Stimulated activated naive CD8-positive, alpha-beta T cell treated with anti-CD3 and anti-CD28 coated beads, Interleukin-15, Interleukin-2, amounts not matched to agents 100 ng/mL and 50 ng/mL, for 24 hours (primary cell): ENCODE measurements around the gene DTL.

Experiments used
- H3K27ac Mint-ChIP-seq: one replicate; pipeline ENCODE4 v1.8.0; 2021; ENCODE audit warnings: mild to moderate bottlenecking, mixed read lengths
- H3K27me3 Mint-ChIP-seq: one replicate; pipeline ENCODE4 v1.8.0; 2021; ENCODE audit warnings: mixed read lengths
- H3K36me3 Mint-ChIP-seq: one replicate; pipeline ENCODE4 v1.8.0; 2021; ENCODE audit warnings: low read depth, mixed read lengths
- H3K4me1 Mint-ChIP-seq: one replicate; pipeline ENCODE4 v1.8.0; 2021; ENCODE audit warnings: low read depth, mixed read lengths
- H3K4me3 Mint-ChIP-seq: one replicate; pipeline ENCODE4 v1.8.0; 2021; ENCODE audit warnings: mild to moderate bottlenecking, mixed read lengths
- H3K9me3 Mint-ChIP-seq: one replicate; pipeline ENCODE4 v1.8.0; 2021; ENCODE audit warnings: mixed read lengths

The DTL gene

GRCh38 chr1:212098310-212098709 is 62.8 kb downstream of the DTL start:
- Mint-ChIP-seq H3K36me3 (peaks cover 97% of the 10 kb centered on the region), H3K27me3 (no peaks in the 10 kb centered on the region), H3K4me1 (peaks cover 9% of the 10 kb centered on the region), H3K9me3 (peaks cover 26% of the 10 kb centered on the region), H3K27ac (no peak overlapping the region), H3K4me3 (no peak overlapping the region)

- no peak overlapping the region for H3K4me3 Mint-ChIP-seq
- H3K9me3 Mint-ChIP-seq, result peaks cover 23% of the 10 kb centered on the region
- peaks cover 9% of the 10 kb centered on the region for H3K4me1 Mint-ChIP-seq
- peaks cover 97% of the 10 kb centered on the region for H3K36me3 Mint-ChIP-seq
- no peaks in the 10 kb centered on the region for H3K27me3 Mint-ChIP-seq
- no peak overlapping the region for H3K27ac Mint-ChIP-seq
Observed at GRCh38 chr1:212098771-212099170, 63.2 kb downstream of the DTL start.

- Mint-ChIP-seq H3K4me3 (no peak overlapping the region), H3K4me1 (peaks cover 9% of the 10 kb centered on the region), H3K27ac (no peak overlapping the region), H3K36me3 (peaks cover 99% of the 10 kb centered on the region), H3K27me3 (no peaks in the 10 kb centered on the region), H3K9me3 (peaks cover 13% of the 10 kb centered on the region)
Observed at GRCh38 chr1:212101251-212101650, 65.7 kb downstream of the DTL start.

GRCh38 chr1:212101735-212102134 is 66.2 kb downstream of the DTL start:
- Mint-ChIP-seq H3K9me3 (peaks cover 9% of the 10 kb centered on the region), H3K36me3 (peaks cover 99% of the 10 kb centered on the region), H3K4me1 (peaks cover 9% of the 10 kb centered on the region), H3K27ac (peak overlapping the region; percentile 18), H3K4me3 (no peak overlapping the region), H3K27me3 (no peaks in the 10 kb centered on the region)

GRCh38 chr1:212104586-212105325 is 69.2 kb downstream of the DTL start:
- H3K9me3 Mint-ChIP-seq, result no peaks in the 10 kb centered on the region
- no peak overlapping the region for H3K27ac Mint-ChIP-seq
- H3K4me3 Mint-ChIP-seq, result no peak overlapping the region
- H3K36me3 Mint-ChIP-seq, result peaks cover 83% of the 10 kb centered on the region
- peaks cover 9% of the 10 kb centered on the region for H3K4me1 Mint-ChIP-seq
- H3K27me3 Mint-ChIP-seq, result no peaks in the 10 kb centered on the region

- H3K27me3 Mint-ChIP-seq, result no peaks in the 10 kb centered on the region
- no peak overlapping the region for H3K4me3 Mint-ChIP-seq
- peaks cover 6% of the 10 kb centered on the region for H3K4me1 Mint-ChIP-seq
- H3K9me3 Mint-ChIP-seq, result no peaks in the 10 kb centered on the region
- peaks cover 67% of the 10 kb centered on the region for H3K36me3 Mint-ChIP-seq
- H3K27ac Mint-ChIP-seq, result no peak overlapping the region
Observed at GRCh38 chr1:212106286-212106792, 70.8 kb downstream of the DTL start.

GRCh38 chr1:212107481-212107880 is 71.9 kb downstream of the DTL start:
- H3K27ac Mint-ChIP-seq, result no peak overlapping the region
- H3K27me3 Mint-ChIP-seq, result no peaks in the 10 kb centered on the region

GRCh38 chr1:212108187-212108586 is 72.6 kb downstream of the DTL start:
- Mint-ChIP-seq H3K27me3 (no peaks in the 10 kb centered on the region), H3K9me3 (no peaks in the 10 kb centered on the region), H3K36me3 (peaks cover 49% of the 10 kb centered on the region), H3K27ac (no peak overlapping the region), H3K4me3 (no peak overlapping the region), H3K4me1 (no peaks in the 10 kb centered on the region)

More at GRCh38 chr1:212107481-212107880, 71.9 kb downstream of the DTL start:
- Mint-ChIP-seq H3K36me3 (peaks cover 56% of the 10 kb centered on the region), H3K4me1 (no peaks in the 10 kb centered on the region), H3K9me3 (no peaks in the 10 kb centered on the region), H3K4me3 (no peak overlapping the region)

- no peaks in the 10 kb centered on the region for H3K4me1 Mint-ChIP-seq
- no peaks in the 10 kb centered on the region for H3K27me3 Mint-ChIP-seq
- peaks cover 41% of the 10 kb centered on the region for H3K36me3 Mint-ChIP-seq
- H3K27ac Mint-ChIP-seq, result no peak overlapping the region
- no peaks in the 10 kb centered on the region for H3K9me3 Mint-ChIP-seq
- no peak overlapping the region for H3K4me3 Mint-ChIP-seq
Observed at GRCh38 chr1:212108981-212109380, 73.4 kb downstream of the DTL start.

GRCh38 chr1:212109728-212110127 is 74.2 kb downstream of the DTL start:
- no peak overlapping the region for H3K27ac Mint-ChIP-seq
- no peaks in the 10 kb centered on the region for H3K27me3 Mint-ChIP-seq
- H3K9me3 Mint-ChIP-seq, result no peaks in the 10 kb centered on the region
- no peaks in the 10 kb centered on the region for H3K4me1 Mint-ChIP-seq
- no peak overlapping the region for H3K4me3 Mint-ChIP-seq
- H3K36me3 Mint-ChIP-seq, result peaks cover 34% of the 10 kb centered on the region

GRCh38 chr1:212110617-212111016 is 75.1 kb downstream of the DTL start:
- no peak overlapping the region for H3K27ac Mint-ChIP-seq
- no peaks in the 10 kb centered on the region for H3K27me3 Mint-ChIP-seq
- H3K4me1 Mint-ChIP-seq, result no peaks in the 10 kb centered on the region
- H3K4me3 Mint-ChIP-seq, result no peak overlapping the region
- H3K36me3 Mint-ChIP-seq, result peaks cover 29% of the 10 kb centered on the region
- H3K9me3 Mint-ChIP-seq, result no peaks in the 10 kb centered on the region

GRCh38 chr1:212111536-212111935 is 76.0 kb downstream of the DTL start:
- Mint-ChIP-seq H3K4me1 (no peaks in the 10 kb centered on the region), H3K27me3 (no peaks in the 10 kb centered on the region), H3K4me3 (no peak overlapping the region), H3K9me3 (no peaks in the 10 kb centered on the region), H3K36me3 (peaks cover 20% of the 10 kb centered on the region), H3K27ac (no peak overlapping the region)

- peaks cover under 1% of the 10 kb centered on the region for H3K4me1 Mint-ChIP-seq
- no peak overlapping the region for H3K27ac Mint-ChIP-seq
- H3K27me3 Mint-ChIP-seq, result no peaks in the 10 kb centered on the region
- no peaks in the 10 kb centered on the region for H3K9me3 Mint-ChIP-seq
- no peak overlapping the region for H3K4me3 Mint-ChIP-seq
- peaks cover 5% of the 10 kb centered on the region for H3K36me3 Mint-ChIP-seq
Observed at GRCh38 chr1:212113706-212114105, 78.2 kb downstream of the DTL start.

- no peak overlapping the region for H3K4me3 Mint-ChIP-seq
- peaks cover 4% of the 10 kb centered on the region for H3K36me3 Mint-ChIP-seq
Observed at GRCh38 chr1:212118167-212118871, 82.8 kb downstream of the DTL start.

GRCh38 chr1:212118872-212119260 is 83.3 kb downstream of the DTL start:
- no peak overlapping the region for H3K27ac Mint-ChIP-seq
- H3K9me3 Mint-ChIP-seq, result no peaks in the 10 kb centered on the region
- peaks cover 4% of the 10 kb centered on the region for H3K36me3 Mint-ChIP-seq
- peaks cover 14% of the 10 kb centered on the region for H3K4me1 Mint-ChIP-seq
- no peak overlapping the region for H3K4me3 Mint-ChIP-seq
- H3K27me3 Mint-ChIP-seq, result no peaks in the 10 kb centered on the region

More at GRCh38 chr1:212118167-212118871, 82.8 kb downstream of the DTL start:
- Mint-ChIP-seq H3K4me1 (peaks cover 14% of the 10 kb centered on the region), H3K27ac (no peak overlapping the region), H3K9me3 (no peaks in the 10 kb centered on the region), H3K27me3 (no peaks in the 10 kb centered on the region)
